K562 (cell line): Measurements from ENCODE around the gene GLG1. TPM values are rescaled to one million over a fixed set of nuclear protein-coding genes. Genes with fewer than 3 reads are reported as not detected.
"Not testable (repeated sequence)": the region's sequence is repeated elsewhere in the genome, so short reads cannot be mapped to it uniquely, and the experiment has no call there.

ENCODE experiments used
- ATAC-seq: fragments of 200-7000 bp; cut with Tn5 transposase; 3 replicates; pipeline ENCODE4 v1.9.1; 2020; ENCODE audit warnings: moderate library complexity
- BruUV-seq: library from RNA; stranded (reverse); fragments of 400-500 nt; replicated peaks from 2 replicates; lab custom pipeline; 2021; lab: Mats Ljungman, UMichigan
- CTCF ChIA-PET: fragments of 300-600 bp; formaldehyde crosslinking; extraction: SDS; loops from one replicate; lab custom pipeline; 2021; ENCODE audit warnings: low intra/inter-chr PET ratio; lab: Yijun Ruan, JAX
- POLR2A ChIA-PET: fragments of 300-600, 350-650 bp; sonication (Branson Sonifier 250); formaldehyde crosslinking; extraction: SDS; loops from one replicate; lab custom pipeline; 2021; ENCODE audit warnings: antibody characterized with exemption, inconsistent platforms; lab: Yijun Ruan, JAX
- DNase-seq, 4 experiments: peaks; one replicate each; pipeline versions ENCODE4 v3.0.0 to v3.0.0-alpha.2; 2011 to 2018; ENCODE audit warnings: low spot score in 3 of 4, mixed read lengths in 3 of 4; ENCODE audit errors: extremely low read depth in 1 of 4
- FAIRE-seq: peaks from 2 replicates; lab custom pipeline; 2011; peaks lifted over from hg19 to GRCh38; lab: Jason Lieb, UNC
- H2AFZ ChIP-seq: 2 replicates; pipeline ENCODE4 v1.6.0; 2011; ENCODE audit warnings: low read depth, low read length, control low read depth, inconsistent platforms
- H3K27ac ChIP-seq: fragments of 200-600 bp; 3 replicates; pipeline ENCODE4 v1.8.0; 2011; ENCODE audit warnings: low read depth, mild to moderate bottlenecking, control low read depth, inconsistent platforms, low read length, moderate library complexity, mixed read lengths; ENCODE audit errors: extremely low read depth
- H3K27me3 ChIP-seq, 2 experiments: fragments of 300-600 bp in 1 of 2; 2 replicates in 1 of 2; 3 replicates in 1 of 2; pipeline versions ENCODE4 v1.6.0 to v1.8.0; 2011; ENCODE audit warnings: inconsistent platforms in 2 of 2, low read length in 2 of 2, mild to moderate bottlenecking in 1 of 2, mixed read lengths in 1 of 2, moderate library complexity in 1 of 2; ENCODE audit not compliant: control insufficient read depth in 2 of 2, insufficient read depth in 2 of 2
- H3K36me3 ChIP-seq: fragments of 300-600 bp; 3 replicates; pipeline ENCODE4 v1.8.0; 2011; ENCODE audit warnings: mild to moderate bottlenecking, low read length, inconsistent platforms; ENCODE audit not compliant: control insufficient read depth, insufficient read depth
- H3K4me1 ChIP-seq, 2 experiments: fragments of 200-600 bp in 1 of 2; replicated peaks in 1 of 2; 2 replicates in 1 of 2; 3 replicates in 1 of 2; pipeline versions ENCODE4 v1.5.1 to v1.8.0; 2011; ENCODE audit warnings: inconsistent platforms in 2 of 2, low read length in 2 of 2, mild to moderate bottlenecking in 1 of 2, mixed read lengths in 1 of 2, moderate library complexity in 1 of 2; ENCODE audit not compliant: control insufficient read depth in 2 of 2, insufficient read depth in 2 of 2
- H3K4me2 ChIP-seq: 2 replicates; pipeline ENCODE4 v1.6.1; 2011; ENCODE audit warnings: low read length, control low read depth, inconsistent platforms, mixed read lengths; ENCODE audit not compliant: insufficient read depth
- H3K4me3 ChIP-seq: fragments of 200-600 bp; sonication (generic), shearing (Covaris generic); 2 replicates; pipeline ENCODE4 v1.5.1; 2016; ENCODE audit warnings: control low read depth, inconsistent platforms
- H3K79me2 ChIP-seq: fragments of 200-600 bp; 3 replicates; pipeline ENCODE4 v1.8.0; 2011; ENCODE audit warnings: low read length, inconsistent platforms; ENCODE audit not compliant: control insufficient read depth, insufficient read depth
- H3K9ac ChIP-seq, 2 experiments: 2 replicates each; pipeline versions ENCODE4 v1.6.0 to v1.6.1; 2011; ENCODE audit warnings: low read depth in 2 of 2, low read length in 2 of 2, control low read depth in 1 of 2, inconsistent platforms in 1 of 2, mild to moderate bottlenecking in 1 of 2, mixed read lengths in 1 of 2; ENCODE audit not compliant: insufficient read depth in 1 of 2
- H3K9me1 ChIP-seq: one replicate; pipeline ENCODE4 v1.6.0; 2011; ENCODE audit warnings: inconsistent platforms, mild to moderate bottlenecking, low read length, moderate library complexity; ENCODE audit not compliant: control insufficient read depth, insufficient read depth
- H3K9me3 ChIP-seq: replicated peaks from 2 replicates; pipeline ENCODE4 v1.5.1; 2011; ENCODE audit warnings: low read depth, low read length, inconsistent platforms; ENCODE audit not compliant: control insufficient read depth, insufficient read depth
- H4K20me1 ChIP-seq: replicated peaks from 2 replicates; pipeline ENCODE4 v1.6.1; 2011; ENCODE audit warnings: low read length, inconsistent platforms, mixed read lengths; ENCODE audit not compliant: control insufficient read depth, insufficient read depth
- JUND ChIP-seq, 2 experiments: IDR thresholded peaks; 2 replicates in 1 of 2; 3 replicates in 1 of 2; pipeline ENCODE4 v1.6.1; 2011; ENCODE audit warnings: borderline replicate concordance in 2 of 2, low read depth in 2 of 2, low read length in 2 of 2, improper control_type of control experiment in 1 of 2, missing biosample characterization in 1 of 2, missing genetic modification characterization in 1 of 2, missing genetic modification reagents in 1 of 2
- WGBS: fragments of 100-300 bp; shearing (Covaris generic); methylation state at CpG from one replicate; pipeline ENCODE4 v1.1.6; 2016; ENCODE audit warnings: low coverage, mixed read lengths; ENCODE audit not compliant: insufficient coverage; ENCODE audit errors: missing lambda C conversion rate; 5-methylcytosine and 5-hydroxymethylcytosine counted together
- in situ Hi-C: fragments of 300-500 bp; cut with MboI; formaldehyde crosslinking; loops from 4 replicates; pipeline ENCODE4 v1.15.0; 2018; ENCODE audit warnings: inconsistent platforms, mixed read lengths
- intact Hi-C: fragments of 100-400 bp; cut with micrococcal nuclease; formaldehyde crosslinking; loops from 2 replicates; pipeline ENCODE4 v1.14.2; 2022
- polyA plus RNA-seq, 8 experiments: library from polyadenylated mRNA; depleted of rRNA in 4 of 8; stranded (reverse) in 5 of 8; unstranded in 3 of 8; fragments of >200 nt; fragmentation: Nextera tagmentation in 2 of 8; fragmentation: Illumina TruSeq in 1 of 8; extraction: Ambion mirVana in 2 of 8; extraction: Trizol in 1 of 8; gene quantifications; 2 replicates each; pipeline versions ENCODE4 v1.2.1 to v1.2.3, GENCODE V29; 2011 to 2014; ENCODE audit warnings: inconsistent platforms in 1 of 8, missing spikeins in 1 of 8
- total RNA-seq, 7 experiments: library from RNA; depleted of rRNA in 6 of 7; stranded (reverse); fragments of >200 nt in 6 of 7; fragmentation: Illumina TruSeq in 2 of 7; extraction: Trizol in 2 of 7; gene quantifications; 2 replicates each; pipeline versions ENCODE4 v1.2.1 to v1.2.3, GENCODE V29; 2011 to 2021; ENCODE audit warnings: low replicate concordance in 1 of 7
- TF ChIP-seq, protein P1 (sequence below), 2 experiments: fragments of 450-650 bp in 1 of 2; sonication (generic) in 1 of 2; formaldehyde crosslinking in 1 of 2; IDR thresholded peaks in 1 of 2; conservative IDR thresholded peaks in 1 of 2; 2 replicates each; pipeline versions ENCODE4 v1.6.1 to v1.8.1; 2016 to 2023; ENCODE audit warnings: mild to moderate bottlenecking in 2 of 2, moderate library complexity in 2 of 2, inconsistent platforms in 1 of 2, missing genetic modification reagents in 1 of 2

GLG1 gene
- total and polyA plus RNA-seq, 9 of the 15 experiments (the other 6 are each of a cell fraction or from before 2014, with no cell fraction given) = 6.2 to 36.0 (median 23.6) TPM

DNA sequence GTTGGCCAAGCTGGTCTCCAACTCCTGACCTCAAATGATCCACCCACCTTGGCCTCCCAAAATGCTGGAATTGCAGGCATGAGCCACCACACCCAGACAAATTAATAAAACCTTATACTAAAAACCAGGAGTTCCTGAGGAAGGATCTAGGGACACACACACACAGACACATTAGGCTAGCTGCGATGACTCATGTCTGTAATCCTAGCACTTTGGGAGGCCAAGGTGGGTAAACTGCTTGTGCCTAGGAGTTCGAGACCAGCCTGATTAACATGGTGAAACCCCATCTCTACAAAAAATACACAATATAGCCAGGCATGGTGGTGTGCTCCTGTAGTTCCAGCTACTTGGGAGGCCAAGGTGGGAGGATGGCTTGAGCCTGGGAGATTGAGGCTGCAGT, 46.0 kb upstream of the GLG1 start:
- DNase-seq; H3K27ac ChIP-seq; H3K9me3 ChIP-seq; intact Hi-C loops; H3K9me1 ChIP-seq; H3K4me1 ChIP-seq; ATAC-seq; H3K4me3 ChIP-seq; H2AFZ ChIP-seq; H3K4me2 ChIP-seq; BruUV-seq; CTCF ChIA-PET; in situ Hi-C loops; H3K27me3 ChIP-seq; TF ChIP-seq JUND (tag; IDR thresholded peaks at IDR 0.05; ENCODE audit: borderline replicate concordance, low read depth, low read length): not testable (repeated sequence)
- WGBS = 90% methylated on average over 2 of the region's 2 CpGs
- Histone ChIP-seq H3K79me2 (peaks cover 86% of the 10 kb centered on the region), H3K9ac (0 out of 4 replicates have a peak overlapping the region, but pooled peaks of 1 of the 2 experiments have one; percentile 11), H3K36me3 (peaks cover 93% of the 10 kb centered on the region), H4K20me1 (peaks cover 22% of the 10 kb centered on the region)
- peak; percentile 23 for FAIRE-seq
- TF ChIP-seq, protein P1, sequence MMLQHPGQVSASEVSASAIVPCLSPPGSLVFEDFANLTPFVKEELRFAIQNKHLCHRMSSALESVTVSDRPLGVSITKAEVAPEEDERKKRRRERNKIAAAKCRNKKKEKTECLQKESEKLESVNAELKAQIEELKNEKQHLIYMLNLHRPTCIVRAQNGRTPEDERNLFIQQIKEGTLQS (IDR thresholded peaks at IDR 0.05) = peak; percentile 44
- TF ChIP-seq, protein P1 (CRISPR knock-in tag; conservative IDR thresholded peaks at IDR 0.05) = not testable (repeated sequence)
- 0 out of 2 replicates have a peak, but pooled peaks have one; percentile 8 for TF ChIP-seq JUND (IDR thresholded peaks at IDR 0.05; ENCODE audit: borderline replicate concordance, low read depth, low read length)
- POLR2A ChIA-PET = interaction anchor here (0.8 to 2.3 kb wide), 4 partner anchors 11 to 150 kb away, joined by 3 to 16 read pairs (median 6); partner anchors contain the start of gene RFWD3
